A673 (cell line): ENCODE measurements around the gene BABAM2.

Experiments
- CTCF ChIP-seq: fragments of 300-800, 200-600 bp; sonication (generic); conservative IDR thresholded peaks from 2 replicates; pipeline ENCODE4 v1.5.1; 2017; ENCODE audit warnings: low read depth, mild to moderate bottlenecking, antibody characterized with exemption, low read length, moderate library complexity, mixed read lengths
- EZH2 ChIP-seq: fragments of 200-600 bp; sonication (generic); IDR thresholded peaks from 2 replicates; pipeline ENCODE4 v1.6.1; 2017; ENCODE audit warnings: borderline replicate concordance, low read depth, mild to moderate bottlenecking, mixed read lengths, antibody characterized with exemption, low read length; ENCODE audit not compliant: poor library complexity, severe bottlenecking

GRCh38 chr2:28216331-28216730, 325.8 kb downstream of the BABAM2 start:
- TF ChIP-seq CTCF (no peak), EZH2 (no peak)
